GM18519 (cell line): ENCODE measurements around the gene MARK2.

Experiments
- ATAC-seq: cut with Tn5 transposase; IDR thresholded peaks from one replicate; pipeline ENCODE4 v1.9.1; 2021; ENCODE audit warnings: mild to moderate bottlenecking, moderate library complexity; ENCODE audit not compliant: unreplicated experiment, low FRiP score

Gene MARK2

GRCh38 chr11:63826471-63827190, 12.3 kb upstream of the MARK2 start:
- no peak for ATAC-seq

- ATAC-seq, result no peak
Observed at GRCh38 chr11:63829823-63830489, 9.0 kb upstream of the MARK2 start.

GRCh38 chr11:63831326-63831725, 7.6 kb upstream of the MARK2 start:
- no peak for ATAC-seq

- no peak for ATAC-seq
Observed at GRCh38 chr11:63832336-63832735, 6.6 kb upstream of the MARK2 start.

- ATAC-seq, result no peak
Observed at GRCh38 chr11:63833048-63833447, 5.9 kb upstream of the MARK2 start.

- no peak for ATAC-seq
Observed at GRCh38 chr11:63834535-63835157, 4.3 kb upstream of the MARK2 start.

- no peak for ATAC-seq
Observed at GRCh38 chr11:63835158-63835545, 3.8 kb upstream of the MARK2 start.

- ATAC-seq, result no peak
Observed at GRCh38 chr11:63837027-63837688, 1.8 kb upstream of the MARK2 start.

- ATAC-seq, result no peak
Observed at GRCh38 chr11:63837739-63838138, 1.2 kb upstream of the MARK2 start.

- no peak for ATAC-seq
Observed at GRCh38 chr11:63838150-63838677, 696 bp upstream of the MARK2 start.

GRCh38 chr11:63839508-63840355, 822 bp downstream of the MARK2 start:
- no peak for ATAC-seq

GRCh38 chr11:63840356-63841060, 1.6 kb downstream of the MARK2 start:
- ATAC-seq, result no peak

- no peak for ATAC-seq
Observed at GRCh38 chr11:63841554-63841953, 2.6 kb downstream of the MARK2 start.

GRCh38 chr11:63843041-63843440, 4.1 kb downstream of the MARK2 start:
- no peak for ATAC-seq

GRCh38 chr11:63844836-63845235, 5.9 kb downstream of the MARK2 start:
- ATAC-seq, result no peak

GRCh38 chr11:63845303-63845702, 6.4 kb downstream of the MARK2 start:
- ATAC-seq, result no peak

- ATAC-seq, result no peak
Observed at GRCh38 chr11:63845911-63846310, 7.0 kb downstream of the MARK2 start.

- ATAC-seq, result no peak
Observed at GRCh38 chr11:63846897-63847296, 8.0 kb downstream of the MARK2 start.

GRCh38 chr11:63847363-63847762, 8.5 kb downstream of the MARK2 start:
- no peak for ATAC-seq

- no peak for ATAC-seq
Observed at GRCh38 chr11:63849691-63850090, 10.8 kb downstream of the MARK2 start.
